ENCODE data around the gene TGFBR3L.

GRCh38 chr19:7944177-7944761 is 29.6 kb downstream of the TGFBR3L start:
- peak; percentile 92 for TF ChIP-seq CTCF (tag by site-specific recombination; IDR thresholded peaks at IDR 0.05)
- TF ChIP-seq ZNF239 (tag by site-specific recombination; IDR thresholded peaks at IDR 0.05), result no peak
- no peak for TF ChIP-seq ZNF23 (tag by site-specific recombination; IDR thresholded peaks at IDR 0.05; ENCODE audit: borderline replicate concordance)
- TF ChIP-seq ZNF24 (tag by site-specific recombination; IDR thresholded peaks at IDR 0.05), result 0 out of 2 replicates have a peak, but pooled peaks have one; percentile 17
- no peak for TF ChIP-seq PRDM4 (tag by site-specific recombination; IDR thresholded peaks at IDR 0.05)
- TF ChIP-seq WT1 (tag by site-specific recombination; IDR thresholded peaks at IDR 0.05), result 0 out of 2 replicates have a peak, but pooled peaks have one; percentile 22
- no peak for TF ChIP-seq MYNN (tag by site-specific recombination; IDR thresholded peaks at IDR 0.05; ENCODE audit: borderline replicate concordance)
- TF ChIP-seq ZSCAN30 (tag by site-specific recombination; IDR thresholded peaks at IDR 0.05), result 0 out of 2 replicates have a peak, but pooled peaks have one; percentile 23
- no peak; the same call in 1 of the 2 replicates for TF ChIP-seq ZNF664 (tag by site-specific recombination; IDR thresholded peaks at IDR 0.05)
- peak; percentile 35; the same call in 1 of the 2 replicates for TF ChIP-seq ZNF335 (tag by site-specific recombination; conservative IDR thresholded peaks at IDR 0.05)
- TF ChIP-seq ATF2 (tag by site-specific recombination; IDR thresholded peaks at IDR 0.05; ENCODE audit: low read depth), result 0 out of 2 replicates have a peak, but pooled peaks have one; percentile 36
- no peak for TF ChIP-seq TRIM28 (IDR thresholded peaks at IDR 0.05; ENCODE audit: borderline replicate concordance, low read length)
- no peak for TF ChIP-seq ZNF76 (tag by site-specific recombination; IDR thresholded peaks at IDR 0.05; ENCODE audit: borderline replicate concordance, low read depth)
- TF ChIP-seq GFI1B (tag by site-specific recombination; IDR thresholded peaks at IDR 0.05), result no peak
